HL-60/S4 (cell line): Measurements from ENCODE around the gene ATP2C2.
"Not testable (repeated sequence)": the region's sequence is repeated elsewhere in the genome, so short reads cannot be mapped to it uniquely, and the experiment has no call there.

ENCODE experiments used
- in situ Hi-C: fragments of 300-500 bp; cut with MboI; formaldehyde crosslinking; loops from 2 replicates; pipeline ENCODE4 v1.14.3; 2022; ENCODE audit warnings: low sequenced_read_pairs

The ATP2C2 gene

DNA sequence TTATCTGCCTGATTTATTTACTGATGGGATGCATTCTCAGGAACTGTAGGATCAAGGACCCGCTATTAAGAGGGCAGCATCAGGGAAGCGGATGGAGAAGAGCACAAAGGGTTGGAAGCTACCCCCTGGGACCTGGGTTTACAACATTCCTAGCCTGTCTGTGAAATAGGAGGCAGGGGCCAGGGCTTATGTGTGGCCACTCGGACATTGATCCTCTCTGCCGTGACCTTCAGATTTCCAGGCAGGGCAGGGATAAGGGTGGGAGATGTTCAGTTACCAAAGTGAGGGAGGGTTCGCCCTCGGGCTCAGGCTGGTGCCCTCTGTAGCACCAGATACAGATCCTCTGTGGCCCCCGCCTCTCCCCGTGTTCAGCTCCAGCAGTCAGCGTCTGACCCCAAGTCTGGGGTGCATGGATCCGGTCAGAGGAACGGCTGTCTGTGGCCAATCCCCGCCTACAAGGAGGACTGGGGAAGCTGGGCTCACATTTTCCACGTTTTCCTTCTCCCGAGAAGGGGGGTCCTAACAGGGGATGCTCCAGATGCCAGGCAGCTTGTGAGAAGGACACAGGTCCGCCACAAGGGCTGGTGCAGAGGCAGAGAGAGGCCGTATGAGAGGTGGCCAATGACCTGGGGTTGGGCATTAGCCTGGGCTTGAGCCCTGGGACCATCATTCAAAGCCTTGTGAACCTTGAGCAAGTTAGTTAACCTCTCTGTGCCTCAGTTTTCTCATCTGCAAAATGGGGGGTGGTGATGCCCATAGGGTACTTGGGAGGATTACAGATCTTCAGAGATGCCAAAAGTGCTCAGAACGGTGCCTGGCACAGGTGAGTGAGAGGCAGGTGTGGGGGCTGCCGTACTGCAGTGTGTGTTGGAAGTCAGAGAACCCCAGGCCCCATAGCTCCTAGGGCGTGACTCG is 48.3 kb downstream of the ATP2C2 start:
- in situ Hi-C loops, result no loop called here

DNA sequence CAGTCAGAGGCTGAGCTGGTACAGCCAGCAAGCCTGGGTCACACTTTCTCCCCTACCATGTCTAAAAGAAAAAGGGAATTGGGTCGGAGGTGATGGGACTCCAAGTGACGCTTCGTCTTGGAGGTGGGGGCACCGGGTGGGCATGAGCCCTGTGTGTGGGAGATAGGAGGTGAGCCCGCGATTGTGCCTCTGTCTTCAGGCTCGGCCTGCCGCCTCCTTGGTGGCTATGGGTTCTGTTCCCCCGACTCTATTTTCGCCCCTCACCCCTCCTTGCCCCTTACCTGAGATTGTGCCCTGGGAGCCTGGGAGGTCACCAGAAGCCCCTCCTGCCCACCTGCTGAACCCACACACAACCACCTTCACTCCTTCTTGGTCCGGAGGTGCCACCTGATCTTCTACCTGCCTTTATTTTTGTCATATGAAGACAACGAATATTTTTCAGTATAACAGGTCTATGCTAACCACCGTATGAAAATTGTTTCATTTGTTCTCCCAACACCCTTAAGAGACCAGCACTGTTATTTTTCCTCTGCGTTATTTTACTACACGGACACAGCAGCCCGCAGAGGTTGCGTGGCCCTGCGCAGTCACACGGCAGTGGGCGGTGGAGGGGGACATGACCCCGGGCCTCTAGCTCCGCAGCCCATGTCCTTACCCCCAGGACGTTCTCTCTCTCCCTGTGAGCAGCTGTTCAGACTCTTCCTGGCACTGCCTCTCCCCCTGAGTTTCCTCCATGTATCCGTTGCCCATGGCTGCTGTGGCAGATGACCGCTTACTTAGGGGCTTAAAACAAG is 49.9 kb downstream of the ATP2C2 start:
- in situ Hi-C loops, result no loop called here

DNA sequence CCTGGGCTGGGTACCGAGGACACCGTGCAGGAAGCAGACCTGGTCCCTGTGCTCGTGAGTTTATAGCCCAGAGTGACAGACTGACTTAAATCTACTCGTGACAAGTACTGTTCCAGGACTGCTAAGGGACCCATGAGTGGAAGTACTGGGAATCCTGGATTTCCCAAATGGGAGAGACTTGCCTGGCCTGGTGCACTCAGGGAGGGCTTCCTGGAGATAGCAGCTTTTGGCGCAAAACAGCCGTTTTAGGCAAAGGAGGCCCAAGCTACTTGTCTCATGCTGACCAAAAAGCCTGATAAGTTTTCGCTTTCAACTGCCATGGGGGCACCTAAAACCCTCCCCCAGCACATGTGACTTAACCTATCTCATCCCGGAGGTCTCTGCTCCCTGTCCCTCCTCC is 51.4 kb downstream of the ATP2C2 start:
- in situ Hi-C loops, result no loop called here

DNA sequence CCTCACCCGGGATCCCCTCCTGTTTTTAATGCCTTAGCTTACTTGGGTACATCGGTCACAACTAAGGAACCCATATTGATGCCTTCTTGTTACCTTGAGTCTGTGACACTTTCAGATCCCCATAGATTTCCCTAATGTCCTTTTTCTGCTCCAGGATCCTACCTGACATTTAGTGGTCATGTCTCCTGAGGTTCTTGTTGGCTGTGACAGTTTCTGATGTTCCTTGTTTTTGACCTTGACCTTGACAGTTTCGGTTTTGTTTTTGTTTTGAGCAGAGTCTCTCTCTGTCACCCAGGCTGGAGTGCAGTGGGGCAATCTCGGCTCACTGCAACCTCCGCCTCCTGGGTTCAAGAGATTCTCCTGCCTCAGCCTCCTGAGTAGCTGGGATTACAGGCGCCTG is 52.2 kb downstream of the ATP2C2 start:
- in situ Hi-C loops, result not testable (repeated sequence)

DNA sequence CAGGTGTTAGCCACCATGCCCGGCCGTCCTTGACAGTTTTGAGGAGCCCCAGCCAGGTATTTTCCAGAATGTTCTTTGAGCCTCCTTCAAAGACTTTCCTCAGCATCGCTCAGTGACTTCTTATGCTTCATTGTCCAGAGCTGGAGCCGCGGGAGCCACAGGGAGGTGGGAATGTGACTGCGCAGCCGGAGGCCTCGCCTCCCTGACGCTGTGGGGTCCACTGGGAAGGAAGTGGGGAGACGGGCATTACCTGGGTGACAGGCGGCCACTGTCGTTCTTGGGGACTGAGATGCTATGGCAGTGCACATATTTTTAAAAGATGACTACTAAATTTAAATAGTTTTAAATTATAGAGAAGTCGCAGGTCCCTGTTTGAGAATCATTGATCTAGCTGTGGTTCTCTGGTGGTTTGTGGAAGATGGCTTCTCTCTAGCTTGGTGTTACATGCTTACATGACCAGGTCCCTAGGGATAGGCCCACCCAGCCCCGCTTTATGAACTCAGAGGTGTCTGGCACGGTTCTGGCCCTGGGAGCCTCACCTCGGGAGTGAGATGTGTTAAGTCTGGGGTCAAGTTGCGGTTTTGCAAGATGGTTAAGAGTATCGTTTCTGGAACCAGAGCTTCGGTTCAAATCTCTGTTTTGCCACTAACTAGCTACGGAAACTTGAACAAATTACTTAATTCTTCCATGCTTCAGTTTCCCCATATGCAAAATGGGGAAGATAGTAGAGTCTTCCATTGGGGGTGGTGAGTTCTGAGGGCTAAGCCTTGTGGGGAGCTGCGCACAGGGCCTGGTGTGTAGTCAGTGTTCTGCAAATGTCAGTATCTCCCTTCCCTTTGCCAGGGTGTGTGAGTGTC is 53.0 kb downstream of the ATP2C2 start:
- in situ Hi-C loops, result no loop called here

DNA sequence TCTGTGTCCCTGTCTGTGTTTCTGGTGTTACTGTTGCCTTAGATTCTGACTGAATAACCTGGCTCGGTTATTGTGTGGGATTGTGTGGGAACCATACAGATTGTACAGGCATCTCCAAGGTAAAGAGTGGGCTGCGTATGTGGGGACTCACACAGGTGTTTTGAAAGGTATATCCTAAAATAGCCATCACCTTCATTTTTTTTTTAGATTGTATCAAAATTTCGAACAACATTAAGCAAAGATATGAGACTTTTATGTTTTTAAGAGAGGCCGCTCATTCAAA is 53.5 kb downstream of the ATP2C2 start:
- in situ Hi-C loops, result no loop called here

DNA sequence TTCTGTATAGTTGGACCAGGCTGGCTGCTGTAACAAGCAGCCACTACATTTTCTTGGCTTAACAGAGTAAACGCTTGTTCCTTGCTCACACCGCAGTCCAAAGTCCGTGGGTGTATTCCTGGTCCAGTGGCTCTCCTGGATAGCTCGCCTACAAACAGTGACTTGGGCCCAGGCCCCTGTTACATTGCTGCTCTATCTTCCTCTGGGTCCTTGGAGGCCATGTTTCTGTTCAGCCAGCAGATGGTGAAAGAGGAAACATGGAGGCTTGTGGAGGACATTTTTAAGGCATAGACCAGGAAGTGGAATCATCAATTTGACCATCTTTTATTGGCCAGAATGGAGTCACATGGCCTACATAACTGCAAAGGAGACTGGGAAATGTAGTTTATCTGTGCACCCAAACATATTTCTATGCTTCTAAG is 55.1 kb downstream of the ATP2C2 start:
- in situ Hi-C loops, result no loop called here

DNA sequence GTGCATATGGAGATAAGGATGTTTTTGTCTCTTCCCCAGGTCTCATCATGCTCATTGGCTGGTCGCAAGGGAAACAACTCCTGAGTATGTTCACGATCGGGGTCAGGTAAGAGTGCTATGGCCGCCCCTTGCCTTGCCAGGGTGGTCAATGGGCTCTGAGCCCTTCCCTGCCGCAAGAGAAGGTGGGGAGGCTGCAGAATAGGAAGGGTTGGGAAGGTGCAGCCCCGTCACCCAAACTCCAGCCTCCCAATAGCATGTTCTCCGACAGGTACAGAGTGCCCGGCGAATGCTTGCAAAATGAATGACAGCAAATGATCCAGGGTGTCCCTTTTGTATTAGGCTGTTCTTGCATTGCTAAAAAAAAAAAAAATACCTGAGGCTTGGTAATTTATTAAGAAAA is 57.4 kb downstream of the ATP2C2 start:
- in situ Hi-C loops, result no loop called here

DNA sequence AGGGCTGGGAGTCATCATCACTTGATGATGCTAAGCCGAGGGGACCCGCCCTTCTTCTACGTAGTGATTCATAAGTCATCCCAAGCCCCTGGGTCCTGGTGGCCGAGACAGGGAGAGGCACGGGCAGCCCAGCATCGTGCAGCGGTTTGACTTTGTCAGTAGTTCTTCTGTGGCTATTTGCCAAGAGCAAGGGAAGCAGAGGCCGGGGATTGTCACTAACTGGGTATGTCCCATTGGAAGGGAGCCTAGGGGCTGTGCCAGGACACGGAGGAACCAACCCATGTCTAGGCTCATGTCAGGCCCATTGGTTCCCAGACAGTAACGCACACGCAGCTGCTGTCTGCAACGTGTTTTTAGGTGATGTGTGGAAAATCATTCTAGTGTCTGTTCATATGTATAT is 58.5 kb downstream of the ATP2C2 start:
- in situ Hi-C loops, result no loop called here

DNA sequence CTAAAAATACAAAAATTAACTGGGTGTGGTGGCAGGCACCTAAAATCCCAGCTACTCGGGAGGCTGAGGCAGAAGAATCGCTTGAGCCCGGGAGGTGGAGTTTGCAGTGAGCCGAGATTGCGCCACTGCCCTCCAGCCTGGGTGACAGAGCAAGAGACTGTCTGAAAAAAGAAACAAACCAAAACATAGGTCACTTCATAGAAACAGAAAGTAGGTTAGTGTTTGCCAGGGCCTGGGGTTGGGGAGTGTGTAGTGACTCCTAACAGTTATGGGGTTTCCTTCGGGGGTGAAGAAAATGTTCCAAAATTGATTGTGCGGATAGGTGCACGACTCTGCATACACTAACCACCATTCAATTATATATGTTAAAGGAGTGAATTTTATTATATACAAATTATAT is 59.2 kb downstream of the ATP2C2 start:
- in situ Hi-C loops, result no loop called here

DNA sequence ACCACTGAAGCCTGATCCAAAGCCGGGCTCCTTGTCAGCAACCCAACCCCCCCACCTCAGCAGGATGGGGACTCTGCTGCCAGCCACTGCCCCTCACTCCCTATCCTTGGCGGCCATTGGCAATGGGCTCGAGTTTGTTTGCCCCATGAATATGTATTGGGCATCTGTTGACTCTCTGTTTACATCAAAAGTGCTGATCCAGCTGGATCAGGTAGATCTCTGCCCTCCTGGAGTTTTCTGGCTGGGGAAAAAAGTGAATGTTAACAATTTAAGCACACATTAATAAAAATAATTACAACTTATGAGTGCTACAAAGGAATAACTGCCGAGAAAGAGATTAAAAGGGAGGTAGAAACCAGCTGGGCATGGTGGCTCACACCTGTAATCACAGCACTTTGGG is 62.5 kb downstream of the ATP2C2 start:
- in situ Hi-C loops, result no loop called here

DNA sequence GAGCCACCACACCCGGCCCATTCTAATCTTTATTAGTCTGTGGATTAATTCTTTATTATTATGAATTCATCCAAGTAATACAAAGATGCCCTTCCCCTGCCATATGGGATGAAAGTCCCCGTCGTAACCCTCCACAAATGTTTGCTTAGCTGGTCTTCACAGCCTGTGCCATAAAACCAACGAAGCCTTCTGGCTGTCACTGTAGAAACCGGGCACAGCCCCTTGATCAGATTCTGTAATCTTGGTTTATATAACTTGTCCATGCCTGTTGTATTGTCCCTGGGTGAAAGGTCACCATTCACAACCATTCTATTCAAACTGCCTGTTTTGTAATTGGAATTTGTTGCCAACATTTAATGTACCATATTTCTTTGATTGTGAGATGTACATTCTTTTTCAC is 66.5 kb downstream of the ATP2C2 start:
- in situ Hi-C loops, result no loop called here

DNA sequence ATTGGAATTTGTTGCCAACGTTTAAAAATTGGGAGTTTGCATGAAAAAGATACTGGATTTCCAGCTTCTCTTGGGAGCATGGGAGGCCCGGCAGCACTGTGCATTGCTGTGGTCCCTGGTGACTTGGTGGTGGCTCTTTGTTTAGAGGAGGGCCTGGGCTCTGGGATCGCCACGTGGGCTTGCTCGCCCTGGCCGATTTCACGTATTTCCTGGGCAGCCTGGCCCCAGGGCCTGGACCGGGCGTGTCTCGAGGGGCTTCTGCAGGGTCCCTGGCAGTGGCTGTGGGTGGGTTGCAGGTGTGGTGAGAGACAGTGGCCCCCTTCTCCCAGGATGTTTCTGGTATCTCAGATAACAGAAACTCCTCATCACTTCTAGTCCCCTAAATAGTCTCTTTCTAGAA is 67.9 kb downstream of the ATP2C2 start:
- in situ Hi-C loops, result no loop called here

DNA sequence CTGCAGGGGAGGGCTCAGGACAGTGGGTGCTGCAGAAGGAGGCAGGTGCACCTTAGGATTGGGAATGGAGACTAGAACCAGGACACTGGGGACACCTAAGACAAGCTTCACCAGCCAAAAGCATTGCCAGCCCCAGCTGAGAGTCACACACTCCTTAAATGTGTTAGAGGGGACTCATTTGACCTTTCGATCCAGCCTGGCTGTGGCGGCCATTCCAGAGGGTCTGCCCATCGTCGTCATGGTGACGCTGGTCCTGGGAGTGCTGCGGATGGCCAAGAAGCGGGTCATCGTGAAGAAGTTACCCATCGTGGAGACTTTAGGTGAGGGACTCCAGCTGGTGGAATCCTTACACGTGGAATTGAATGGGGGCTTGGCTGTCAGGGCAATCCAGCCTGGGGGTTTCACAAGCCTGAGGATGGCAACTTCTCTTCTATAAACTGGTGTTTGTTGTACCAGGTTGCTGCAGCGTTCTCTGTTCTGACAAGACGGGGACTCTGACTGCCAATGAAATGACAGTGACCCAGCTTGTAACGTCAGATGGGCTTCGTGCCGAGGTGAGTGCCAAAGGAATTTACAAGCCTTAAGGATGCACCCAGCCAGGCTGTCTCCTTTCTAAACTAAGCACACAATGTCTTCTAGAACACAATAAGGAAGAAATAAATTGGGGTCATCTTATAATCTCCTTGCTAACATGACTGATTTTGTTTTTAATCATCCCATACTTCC is 70.8 kb downstream of the ATP2C2 start:
- in situ Hi-C loops, result no loop called here

DNA sequence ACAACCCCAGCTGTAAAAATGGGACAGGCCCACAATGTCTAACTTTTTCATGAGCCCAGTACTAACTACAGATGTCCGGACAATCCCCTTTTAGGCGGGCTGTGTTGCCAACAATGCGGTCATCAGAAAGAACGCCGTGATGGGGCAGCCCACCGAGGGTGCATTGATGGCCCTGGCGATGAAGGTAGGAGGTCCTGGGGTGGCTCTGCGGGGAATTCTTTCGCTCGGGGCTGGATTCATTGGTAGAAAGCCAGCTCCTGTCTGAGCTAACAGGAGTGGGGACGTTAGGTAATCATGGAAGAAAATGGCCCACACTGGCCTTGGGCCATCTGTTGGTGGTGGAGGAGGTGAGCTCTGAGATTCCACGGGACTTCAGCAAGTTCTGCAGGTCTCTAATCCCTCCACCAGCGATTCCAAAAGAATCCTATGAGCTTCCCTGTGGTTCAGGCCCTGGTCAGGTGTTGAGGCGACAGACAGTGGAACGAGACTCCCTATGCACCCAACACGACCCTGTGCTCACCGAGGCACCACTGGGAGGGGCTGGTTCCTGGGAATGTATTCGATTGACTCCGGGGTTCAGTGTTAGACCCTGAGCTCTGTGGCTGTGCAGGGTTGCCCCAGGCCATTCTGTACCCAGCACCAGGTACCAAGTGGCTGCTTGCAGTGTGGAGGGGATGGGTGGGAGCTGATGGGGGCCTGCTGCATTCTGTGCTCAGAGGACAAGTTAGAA is 74.2 kb downstream of the ATP2C2 start:
- in situ Hi-C loops, result no loop called here

DNA sequence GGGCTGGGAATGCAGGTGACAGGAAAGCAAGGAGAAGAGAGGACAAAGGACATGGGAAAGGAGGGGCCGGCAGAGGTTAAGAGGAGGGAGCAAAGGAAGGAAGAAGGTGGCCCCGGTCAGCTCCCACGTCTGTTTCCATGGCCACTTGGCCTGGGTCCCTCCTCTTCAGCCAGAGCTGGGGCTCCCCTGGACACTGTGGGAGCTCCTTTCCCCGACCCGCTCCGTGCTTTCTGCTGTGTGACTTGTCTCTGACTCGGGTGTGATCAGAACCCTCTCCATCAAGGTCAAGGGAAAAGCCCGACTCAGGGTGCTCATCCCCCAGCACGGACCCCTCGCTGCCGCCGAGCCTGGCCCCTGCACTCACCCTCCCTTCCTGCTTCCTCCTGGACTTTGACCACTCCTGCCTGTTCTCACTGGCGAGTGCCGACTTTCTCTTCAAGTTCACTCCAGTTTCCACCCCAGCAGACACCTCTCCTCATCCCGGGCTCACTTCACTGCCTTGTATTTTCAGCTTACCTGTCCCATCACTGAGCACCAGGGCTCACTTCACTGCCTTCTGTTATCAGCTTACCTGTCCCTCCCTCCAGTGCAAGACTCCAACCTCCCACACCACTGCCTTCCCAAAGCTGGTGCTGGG is 74.9 kb downstream of the ATP2C2 start:
- in situ Hi-C loops, result no loop called here

DNA sequence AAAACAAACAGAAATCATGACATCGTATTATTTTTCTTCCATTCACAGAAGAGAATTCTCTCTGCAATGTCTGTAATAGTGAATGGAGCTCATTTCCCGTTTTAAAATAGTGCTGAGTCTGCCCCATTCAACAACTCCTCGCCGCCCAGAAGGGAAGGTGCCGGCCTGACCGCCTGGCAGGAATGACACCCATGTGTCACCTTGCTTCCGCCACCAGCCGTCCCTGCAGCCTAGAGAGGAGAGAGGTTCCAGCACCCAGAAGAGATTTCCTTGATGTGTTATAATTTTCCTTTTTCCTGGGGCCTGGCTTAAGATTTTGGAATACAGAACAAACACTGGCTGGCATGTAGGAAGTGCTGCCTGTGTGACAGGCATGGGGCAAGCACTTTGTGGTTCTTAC is 76.1 kb downstream of the ATP2C2 start:
- in situ Hi-C loops, result no loop called here

DNA sequence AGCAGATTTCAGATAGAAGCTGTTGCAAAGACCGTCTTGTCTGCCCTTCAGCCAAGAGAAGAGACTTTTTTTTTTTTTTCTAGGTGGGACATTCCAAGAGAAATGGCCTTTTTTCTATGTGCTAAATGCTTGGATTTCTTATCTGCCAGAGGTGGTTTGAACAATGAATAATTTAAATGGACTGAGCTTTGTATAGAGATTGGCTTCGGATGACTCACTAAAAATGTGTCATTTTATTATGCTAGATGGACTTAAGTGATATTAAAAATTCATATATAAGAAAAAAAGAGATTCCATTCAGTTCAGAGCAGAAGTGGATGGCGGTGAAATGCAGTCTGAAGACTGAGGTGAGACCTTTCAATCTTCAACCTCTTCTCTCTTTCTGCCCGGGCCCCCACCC is 77.7 kb downstream of the ATP2C2 start:
- in situ Hi-C loops, result no loop called here

DNA sequence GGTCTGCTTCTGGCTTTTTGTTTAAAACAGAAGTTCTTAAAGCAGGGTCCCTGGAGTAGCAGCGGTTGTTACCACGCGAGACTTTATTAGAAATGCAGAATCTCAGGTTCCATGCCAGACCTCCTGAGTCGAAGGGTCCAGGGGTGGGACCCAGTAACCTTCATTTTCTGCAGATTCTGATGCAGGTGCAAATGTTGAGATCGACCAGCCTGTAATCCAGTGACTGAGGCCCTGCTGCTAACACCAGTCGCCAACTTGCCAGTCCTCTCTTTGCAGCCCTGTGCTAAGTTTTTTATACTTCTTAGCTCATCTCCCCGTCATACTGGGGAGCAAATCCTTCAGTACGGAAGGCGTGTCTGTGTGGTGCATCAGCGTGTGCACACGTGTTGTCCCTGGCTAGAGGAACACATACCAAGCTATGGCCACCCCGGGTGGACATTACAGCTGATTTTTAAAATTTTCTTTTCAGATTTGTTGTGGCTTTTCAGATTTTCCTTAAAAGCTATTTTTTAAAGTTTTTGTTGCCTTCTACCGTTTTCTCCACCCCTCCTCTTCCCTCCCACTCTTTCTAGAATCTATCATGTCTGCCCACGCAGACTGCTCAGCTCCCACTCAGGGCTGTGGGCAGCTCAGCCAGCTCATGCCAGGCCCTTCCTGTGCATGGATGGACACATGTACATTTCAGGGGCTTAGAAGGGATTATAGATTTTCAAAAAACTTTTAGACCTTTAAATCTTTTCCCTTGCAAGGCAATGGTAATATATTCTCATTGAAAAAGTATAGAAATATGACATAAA is 78.5 kb downstream of the ATP2C2 start:
- in situ Hi-C loops, result no loop called here
